Measurements from ENCODE around the gene ABCD1. TPM values are rescaled to one million over a fixed set of nuclear protein-coding genes. Genes with fewer than 3 reads are reported as not detected.
"Not testable (repeated sequence)": the region's sequence is repeated elsewhere in the genome, so short reads cannot be mapped to it uniquely, and the experiment has no call there.

The ABCD1 gene
- total RNA-seq, 1 donor from 2014 or later: 11.0 TPM

DNA sequence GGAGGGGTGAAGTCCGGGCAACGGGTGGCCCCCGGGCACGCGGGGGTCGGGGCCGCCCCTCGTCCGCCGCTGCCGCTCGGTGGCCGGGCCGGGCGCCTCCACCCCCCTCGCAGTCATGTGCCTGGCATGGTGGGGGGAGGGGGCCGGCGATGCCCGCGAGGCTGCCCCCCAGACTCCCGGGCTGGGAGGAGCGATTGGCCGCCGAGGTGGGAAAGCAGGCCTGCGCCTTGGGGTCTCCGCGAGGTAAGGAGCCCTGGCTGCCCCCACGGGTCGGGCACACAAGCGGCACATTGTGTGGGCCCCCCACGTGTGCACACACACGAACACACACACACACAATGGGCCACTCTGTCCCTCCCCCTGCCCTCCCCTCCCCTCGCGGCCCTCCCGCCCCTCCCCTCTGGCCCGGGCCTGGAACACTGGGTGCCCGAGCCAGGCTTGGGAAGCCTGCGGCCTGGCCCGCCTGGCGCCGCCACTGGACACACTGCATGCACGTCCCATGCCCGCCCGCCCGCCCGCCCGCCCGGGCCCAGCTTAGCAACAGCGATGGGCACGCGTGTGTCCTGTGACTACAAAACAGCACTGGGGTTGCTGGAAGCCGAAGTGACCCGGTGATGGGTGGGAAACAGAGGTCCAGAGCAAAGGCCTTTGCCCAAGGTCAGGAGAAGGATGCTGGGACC lies 35.6 kb upstream of the ABCD1 start:
- DNase-seq (ENCODE audit: extremely low spot score in 2 of 2): no peak
- intact Hi-C loops (cut with DNase I): no loop called here
- Histone ChIP-seq H3K4me3 (peak overlapping the region; percentile 39 to 46), H3K9me3 (no peaks in the 10 kb centered on the region), H3K27ac (peak overlapping the region; percentile 39), H3K36me3 (no peaks in the 10 kb centered on the region), H3K4me1 (peaks cover 15% of the 10 kb centered on the region), H3K27me3 (no peaks in the 10 kb centered on the region)
- no peak for TF ChIP-seq POLR2AphosphoS5 (IDR thresholded peaks at IDR 0.05; ENCODE audit: insufficient read depth in 1 of 2, low read depth in 1 of 2)
- TF ChIP-seq, protein P1, sequence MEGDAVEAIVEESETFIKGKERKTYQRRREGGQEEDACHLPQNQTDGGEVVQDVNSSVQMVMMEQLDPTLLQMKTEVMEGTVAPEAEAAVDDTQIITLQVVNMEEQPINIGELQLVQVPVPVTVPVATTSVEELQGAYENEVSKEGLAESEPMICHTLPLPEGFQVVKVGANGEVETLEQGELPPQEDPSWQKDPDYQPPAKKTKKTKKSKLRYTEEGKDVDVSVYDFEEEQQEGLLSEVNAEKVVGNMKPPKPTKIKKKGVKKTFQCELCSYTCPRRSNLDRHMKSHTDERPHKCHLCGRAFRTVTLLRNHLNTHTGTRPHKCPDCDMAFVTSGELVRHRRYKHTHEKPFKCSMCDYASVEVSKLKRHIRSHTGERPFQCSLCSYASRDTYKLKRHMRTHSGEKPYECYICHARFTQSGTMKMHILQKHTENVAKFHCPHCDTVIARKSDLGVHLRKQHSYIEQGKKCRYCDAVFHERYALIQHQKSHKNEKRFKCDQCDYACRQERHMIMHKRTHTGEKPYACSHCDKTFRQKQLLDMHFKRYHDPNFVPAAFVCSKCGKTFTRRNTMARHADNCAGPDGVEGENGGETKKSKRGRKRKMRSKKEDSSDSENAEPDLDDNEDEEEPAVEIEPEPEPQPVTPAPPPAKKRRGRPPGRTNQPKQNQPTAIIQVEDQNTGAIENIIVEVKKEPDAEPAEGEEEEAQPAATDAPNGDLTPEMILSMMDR (IDR thresholded peaks at IDR 0.05): no peak
- TF ChIP-seq POLR2A (IDR thresholded peaks at IDR 0.05): no peak

DNA sequence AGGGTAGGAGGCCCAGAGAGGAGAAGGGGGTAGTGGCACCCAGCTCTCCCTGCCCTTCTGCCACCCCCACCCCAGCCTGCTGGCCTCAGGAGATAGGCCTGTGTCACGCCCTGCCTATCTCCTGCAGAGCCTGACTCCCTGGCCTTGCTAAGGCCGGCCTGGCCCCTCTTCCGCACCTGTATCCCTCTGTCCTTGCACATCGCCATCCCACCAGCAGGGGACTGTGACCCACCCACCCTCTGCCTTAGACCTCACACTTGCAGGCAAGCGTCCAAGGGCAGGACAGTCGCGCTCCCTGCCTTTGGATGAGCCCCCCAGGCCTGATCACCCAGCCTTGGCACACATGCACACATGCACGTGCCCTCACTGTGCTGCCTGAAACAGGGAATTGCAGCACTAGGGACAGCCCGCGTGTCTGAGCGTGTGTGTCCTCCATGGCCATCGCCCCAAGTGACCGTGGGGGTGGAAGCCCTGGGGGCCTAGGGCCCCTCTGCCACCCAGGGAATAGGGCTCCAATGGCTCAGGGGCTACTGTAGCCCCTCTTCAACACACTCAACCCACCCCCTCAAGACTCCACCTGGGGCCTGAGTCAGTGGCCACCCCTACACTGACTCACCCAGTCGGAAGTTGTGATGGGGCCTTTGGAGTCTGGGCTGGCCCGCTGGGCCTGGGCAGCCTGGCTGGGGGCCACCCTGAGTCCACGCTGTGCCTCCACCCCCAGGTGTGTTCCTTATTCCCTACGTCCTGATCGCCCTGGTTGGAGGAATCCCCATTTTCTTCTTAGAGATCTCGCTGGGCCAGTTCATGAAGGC lies 34.8 kb upstream of the ABCD1 start:
- H3K27ac ChIP-seq: no peak overlapping the region

DNA sequence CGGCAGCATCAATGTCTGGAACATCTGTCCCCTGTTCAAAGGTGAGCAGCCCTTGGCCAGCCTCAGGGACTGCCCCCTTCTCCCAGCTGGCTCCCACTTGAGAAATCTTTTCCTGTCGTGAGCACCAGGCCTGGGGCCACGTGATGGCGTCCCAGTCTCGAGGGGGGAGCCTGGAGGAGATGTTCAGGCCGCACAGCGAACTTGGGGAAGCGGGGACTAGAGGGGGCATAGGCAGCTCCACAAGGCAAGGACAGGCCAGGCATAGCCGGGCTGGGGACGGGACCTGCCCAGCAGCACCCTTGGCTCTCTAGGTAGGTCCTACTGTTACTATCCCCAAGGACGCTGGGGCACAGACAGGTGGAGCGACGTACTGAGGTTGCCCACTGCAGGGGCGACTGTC lies 34.2 kb upstream of the ABCD1 start:
- intact Hi-C loops (cut with DNase I): no loop called here
- peaks cover 15% of the 10 kb centered on the region for H3K4me1 ChIP-seq
- H3K36me3 ChIP-seq: no peaks in the 10 kb centered on the region

More for the DNA sequence above, 34.8 kb upstream of the ABCD1 start:
- intact Hi-C loops (cut with DNase I): no loop called here
- Histone ChIP-seq H3K4me1 (peaks cover 15% of the 10 kb centered on the region), H3K36me3 (no peaks in the 10 kb centered on the region), H3K27me3 (no peaks in the 10 kb centered on the region), H3K4me3 (peak overlapping the region; percentile 39 to 46), H3K9me3 (no peaks in the 10 kb centered on the region)
- TF ChIP-seq, protein P1 (IDR thresholded peaks at IDR 0.05): no peak
- TF ChIP-seq POLR2AphosphoS5 (IDR thresholded peaks at IDR 0.05; ENCODE audit: insufficient read depth in 1 of 2, low read depth in 1 of 2): no peak
- no peak for DNase-seq (ENCODE audit: extremely low spot score in 2 of 2)

DNA sequence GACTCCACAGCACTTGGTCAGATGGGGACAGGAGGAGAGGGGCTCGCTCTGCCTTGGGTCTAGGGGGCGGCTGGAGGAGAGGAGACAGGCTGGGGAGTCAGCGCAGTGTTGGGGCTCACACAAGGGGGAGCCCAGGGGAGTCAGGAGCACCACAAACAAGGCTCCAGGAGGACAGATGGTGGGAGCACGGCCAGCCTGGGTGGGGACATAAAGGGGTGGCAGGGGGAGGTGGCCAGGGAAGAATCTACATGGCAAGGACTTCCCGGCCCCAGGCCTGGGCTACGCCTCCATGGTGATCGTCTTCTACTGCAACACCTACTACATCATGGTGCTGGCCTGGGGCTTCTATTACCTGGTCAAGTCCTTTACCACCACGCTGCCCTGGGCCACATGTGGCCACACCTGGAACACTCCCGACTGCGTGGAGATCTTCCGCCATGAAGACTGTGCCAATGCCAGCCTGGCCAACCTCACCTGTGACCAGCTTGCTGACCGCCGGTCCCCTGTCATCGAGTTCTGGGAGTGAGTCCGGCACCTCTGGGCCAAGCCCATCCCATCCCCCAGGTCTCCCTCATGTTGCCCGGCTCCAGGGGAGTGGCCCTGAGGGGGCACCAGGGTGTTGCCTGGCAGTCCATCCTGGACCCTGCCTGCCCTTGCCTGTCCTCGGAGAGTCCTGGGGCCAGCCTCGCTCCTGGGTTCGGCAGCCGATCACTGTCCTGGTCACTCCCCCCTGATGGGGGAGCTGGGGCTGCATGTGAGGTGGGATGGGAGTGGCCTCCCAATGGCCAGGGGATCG lies 33.4 kb upstream of the ABCD1 start:
- DNase-seq (ENCODE audit: extremely low spot score in 2 of 2); H3K9me3 ChIP-seq; intact Hi-C loops (cut with DNase I); H3K27me3 ChIP-seq; H3K4me3 ChIP-seq; H3K27ac ChIP-seq; H3K36me3 ChIP-seq: not testable (repeated sequence)
- peaks cover 15% of the 10 kb centered on the region for H3K4me1 ChIP-seq

More for the DNA sequence above, 34.2 kb upstream of the ABCD1 start:
- no peaks in the 10 kb centered on the region for H3K27me3 ChIP-seq
- no peak for DNase-seq (ENCODE audit: extremely low spot score in 2 of 2)
- TF ChIP-seq, protein P1 (IDR thresholded peaks at IDR 0.05): no peak
- TF ChIP-seq POLR2A (IDR thresholded peaks at IDR 0.05) (no peak), POLR2AphosphoS5 (IDR thresholded peaks at IDR 0.05; ENCODE audit: insufficient read depth in 1 of 2, low read depth in 1 of 2) (no peak)
- H3K4me3 ChIP-seq: no peak overlapping the region
- H3K9me3 ChIP-seq: no peaks in the 10 kb centered on the region
- no peak overlapping the region for H3K27ac ChIP-seq

DNA sequence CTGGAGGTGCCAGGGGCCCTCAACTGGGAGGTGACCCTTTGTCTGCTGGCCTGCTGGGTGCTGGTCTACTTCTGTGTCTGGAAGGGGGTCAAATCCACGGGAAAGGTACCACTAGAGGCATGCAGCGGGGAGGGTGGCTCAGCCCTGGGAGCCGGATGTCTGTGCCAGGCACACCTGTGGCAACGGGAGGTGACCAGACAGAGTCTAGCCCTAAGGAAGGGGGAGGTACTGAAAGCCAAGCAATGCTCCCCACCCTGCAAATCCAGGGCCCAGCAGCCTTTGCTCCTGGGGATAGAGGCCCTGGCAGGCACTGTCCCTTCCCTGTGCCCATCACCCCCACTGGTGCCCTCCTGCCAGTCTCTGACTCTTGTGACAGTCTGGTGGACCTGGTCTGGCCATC lies 32.7 kb upstream of the ABCD1 start:
- Histone ChIP-seq H3K4me1 (peaks cover 11% of the 10 kb centered on the region), H3K27ac (no peak overlapping the region), H3K4me3 (no peak overlapping the region), H3K9me3 (no peaks in the 10 kb centered on the region), H3K27me3 (no peaks in the 10 kb centered on the region), H3K36me3 (no peaks in the 10 kb centered on the region)
- TF ChIP-seq, protein P1 (IDR thresholded peaks at IDR 0.05): no peak
- TF ChIP-seq POLR2A (IDR thresholded peaks at IDR 0.05) (no peak), POLR2AphosphoS5 (IDR thresholded peaks at IDR 0.05; ENCODE audit: insufficient read depth in 1 of 2, low read depth in 1 of 2) (no peak)
- intact Hi-C loops (cut with DNase I): no loop called here
- no peak for DNase-seq (ENCODE audit: extremely low spot score in 2 of 2)
